IMR-90 (cell line): Measurements from ENCODE around the gene FGGY. TPM values are rescaled to one million over a fixed set of nuclear protein-coding genes. Genes with fewer than 3 reads are reported as not detected.

Experiments
- ATAC-seq: fragments of 200-7000 bp; cut with Tn5 transposase; 2 replicates; pipeline ENCODE4 v1.9.1; 2020; ENCODE audit warnings: low read depth, mild to moderate bottlenecking, moderate library complexity
- BruUV-seq: library from RNA; stranded (reverse); fragments of 400-500 nt; replicated peaks from 2 replicates; lab custom pipeline; 2021; lab: Mats Ljungman, UMichigan
- CTCF ChIA-PET: fragments of 300-600 bp; formaldehyde crosslinking; extraction: SDS; loops from one replicate; lab custom pipeline; 2021; ENCODE audit warnings: antibody characterized with exemption; lab: Yijun Ruan, JAX
- POLR2A ChIA-PET: fragments of 300-600 bp; sonication (Branson Sonifier 250); formaldehyde crosslinking; loops from one replicate; lab custom pipeline; 2022; ENCODE audit warnings: antibody characterized with exemption; ENCODE audit not compliant: unreplicated experiment; lab: Charles Lee
- DNase-seq: peaks from one replicate; pipeline ENCODE4 v3.0.0; 2013
- H2AFZ ChIP-seq: replicated peaks from 2 replicates; pipeline ENCODE3; 2013; ENCODE audit warnings: low read length, mild to moderate bottlenecking; ENCODE audit not compliant: poor library complexity
- H2AK5ac ChIP-seq: 2 replicates; pipeline ENCODE4 v1.6.1; 2013; ENCODE audit warnings: low read depth, low read length, inconsistent platforms
- H2AK9ac ChIP-seq: replicated peaks from 2 replicates; pipeline ENCODE3; 2013; ENCODE audit warnings: mild to moderate bottlenecking, low read depth, low read length, moderate library complexity; ENCODE audit not compliant: poor library complexity
- H2BK120ac ChIP-seq: 2 replicates; pipeline ENCODE4 v1.6.1; 2013; ENCODE audit warnings: low read depth, low read length, inconsistent platforms
- H2BK15ac ChIP-seq: 3 replicates; pipeline ENCODE4 v1.6.1; 2013; ENCODE audit warnings: low read depth, low read length, inconsistent platforms
- H2BK20ac ChIP-seq: 2 replicates; pipeline ENCODE4 v1.6.1; 2013; ENCODE audit warnings: low read depth, mild to moderate bottlenecking, inconsistent platforms, low read length, moderate library complexity
- H2BK5ac ChIP-seq: 2 replicates; pipeline ENCODE4 v1.6.1; 2013; ENCODE audit warnings: mild to moderate bottlenecking, low read depth, low read length, inconsistent platforms; ENCODE audit not compliant: poor library complexity, severe bottlenecking
- H3K14ac ChIP-seq: replicated peaks from 2 replicates; pipeline ENCODE4 v1.6.1; 2013; ENCODE audit warnings: low read depth, low read length, inconsistent platforms
- H3K18ac ChIP-seq: 2 replicates; pipeline ENCODE4 v1.6.1; 2013; ENCODE audit warnings: low read depth, low read length, control low read depth
- H3K23ac ChIP-seq: 2 replicates; pipeline ENCODE4 v1.6.1; 2013; ENCODE audit warnings: low read depth, low read length, inconsistent platforms
- H3K27ac ChIP-seq: 2 replicates; pipeline ENCODE4 v1.5.1; 2013; ENCODE audit warnings: mild to moderate bottlenecking, control low read depth, low read length; ENCODE audit not compliant: insufficient read depth
- H3K27me3 ChIP-seq: 2 replicates; pipeline ENCODE4 v1.6.1; 2013; ENCODE audit warnings: low read length; ENCODE audit not compliant: control insufficient read depth, insufficient read depth
- H3K36me3 ChIP-seq: 2 replicates; pipeline ENCODE4 v1.6.1; 2013; ENCODE audit warnings: low read length, mixed read lengths; ENCODE audit not compliant: control insufficient read depth, insufficient read depth
- H3K4ac ChIP-seq: 2 replicates; pipeline ENCODE4 v1.6.1; 2013; ENCODE audit warnings: low read depth, low read length, inconsistent platforms
- H3K4me1 ChIP-seq: 2 replicates; pipeline ENCODE4 v1.6.1; 2013; ENCODE audit warnings: low read length, mixed read lengths; ENCODE audit not compliant: control insufficient read depth, insufficient read depth
- H3K4me2 ChIP-seq: 2 replicates; pipeline ENCODE4 v1.6.1; 2013; ENCODE audit warnings: low read depth, mild to moderate bottlenecking, control low read depth, low read length, moderate library complexity
- H3K4me3 ChIP-seq: 2 replicates; pipeline ENCODE4 v1.5.1; 2013; ENCODE audit warnings: low read depth, mild to moderate bottlenecking, control low read depth, low read length, moderate library complexity; ENCODE audit not compliant: insufficient read depth
- H3K56ac ChIP-seq: 2 replicates; pipeline ENCODE4 v1.6.1; 2013; ENCODE audit warnings: low read length, inconsistent platforms; ENCODE audit not compliant: insufficient read depth; ENCODE audit errors: extremely low read depth
- H3K79me1 ChIP-seq, 2 experiments: 2 replicates each; pipeline ENCODE4 v1.6.1; 2013; ENCODE audit warnings: low read length in 2 of 2, inconsistent platforms in 1 of 2, low read depth in 1 of 2
- H3K9ac ChIP-seq: 2 replicates; pipeline ENCODE4 v1.6.1; 2013; ENCODE audit warnings: low read depth, low read length, control low read depth
- H3K9me1 ChIP-seq: 2 replicates; pipeline ENCODE4 v1.6.1; 2013; ENCODE audit warnings: low read length, inconsistent platforms; ENCODE audit not compliant: insufficient read depth
- H3K9me3 ChIP-seq: 2 replicates; pipeline ENCODE4 v1.6.1; 2013; ENCODE audit warnings: low read length; ENCODE audit not compliant: control insufficient read depth, insufficient read depth
- H4K20me1 ChIP-seq: 2 replicates; pipeline ENCODE4 v1.6.1; 2013; ENCODE audit warnings: low read length, inconsistent platforms; ENCODE audit not compliant: insufficient read depth
- H4K5ac ChIP-seq: 2 replicates; pipeline ENCODE4 v1.6.1; 2013; ENCODE audit warnings: mild to moderate bottlenecking, low read depth, low read length, control low read depth
- H4K8ac ChIP-seq, 2 experiments: 2 replicates each; pipeline ENCODE4 v1.6.1; 2013; ENCODE audit warnings: low read depth in 2 of 2, low read length in 2 of 2, control low read depth in 1 of 2, inconsistent platforms in 1 of 2
- H4K91ac ChIP-seq: 2 replicates; pipeline ENCODE4 v1.6.1; 2013; ENCODE audit warnings: low read depth, low read length, inconsistent platforms; ENCODE audit not compliant: insufficient read depth
- BHLHE40 ChIP-seq: fragments of 150-350 bp; IDR thresholded peaks from 2 replicates; pipeline ENCODE4 v1.6.1; 2016; ENCODE audit warnings: mild to moderate bottlenecking, low read depth, low read length
- FOS ChIP-seq: fragments of 150-350 bp; IDR thresholded peaks from 2 replicates; pipeline ENCODE4 v1.6.1; 2016; ENCODE audit warnings: low read depth, low read length
- POLR2A ChIP-seq: IDR thresholded peaks from 2 replicates; pipeline ENCODE4 v1.6.1; 2012; ENCODE audit warnings: mild to moderate bottlenecking, low read depth, low read length
- SMC3 ChIP-seq: fragments of 150-350 bp; IDR thresholded peaks from 2 replicates; pipeline ENCODE4 v1.6.1; 2016; ENCODE audit warnings: low read depth, mild to moderate bottlenecking, antibody characterized with exemption, low read length, moderate library complexity
- USF2 ChIP-seq: fragments of 150-350 bp; IDR thresholded peaks from 2 replicates; pipeline ENCODE4 v1.6.1; 2017; ENCODE audit warnings: mild to moderate bottlenecking, antibody characterized with exemption, low read length, low read depth
- WGBS, 2 experiments: methylation state at CpG; one replicate each; pipeline versions ENCODE4 v1.1.5 to v1.1.7; 2013; ENCODE audit warnings: missing lambda C conversion rate in 2 of 2; ENCODE audit not compliant: insufficient read length in 1 of 2; ENCODE audit errors: extremely low coverage in 2 of 2; 5-methylcytosine and 5-hydroxymethylcytosine counted together
- dilution Hi-C: fragments of 300-500 bp; cut with HindIII; formaldehyde crosslinking; loops from one replicate; pipeline ENCODE4 v1.14.3; 2018; ENCODE audit warnings: low sequenced_read_pairs; ENCODE audit not compliant: unreplicated experiment
- in situ Hi-C: fragments of 300-500 bp; cut with MboI; formaldehyde crosslinking; loops from 3 replicates; pipeline ENCODE4 v1.14.3; 2019; ENCODE audit warnings: low sequenced_read_pairs, inconsistent platforms, mixed read lengths
- intact Hi-C: fragments of 100-400 bp; cut with micrococcal nuclease; formaldehyde crosslinking; loops from 2 replicates; pipeline ENCODE4 v1.10.0; 2022
- polyA plus RNA-seq, 3 experiments: library from polyadenylated mRNA; depleted of rRNA; stranded (reverse); fragments of >200 nt; gene quantifications; 2 replicates each; pipeline ENCODE4 v1.2.3, GENCODE V29; 2012; ENCODE audit warnings: low replicate concordance in 1 of 3
- total RNA-seq: library from RNA; depleted of rRNA; stranded (reverse); fragments of >200 nt; gene quantifications from 2 replicates; pipeline ENCODE4 v1.2.3, GENCODE V29; 2012

FGGY gene
- total and polyA plus RNA-seq, 2 of the 4 experiments (the other 2 are of a cell fraction) = 5.6 to 14.0 TPM

- Histone ChIP-seq H4K20me1 (no peaks in the 10 kb centered on the region), H4K8ac (peak overlapping the region in 1 of 2 experiments; percentile 71; a peak in 1 of 4 replicates), H3K27me3 (no peaks in the 10 kb centered on the region), H3K56ac (no peak overlapping the region), H3K36me3 (no peaks in the 10 kb centered on the region), H3K4ac (peak overlapping the region; percentile 42), H4K5ac (no peak overlapping the region), H3K4me1 (peaks cover 9% of the 10 kb centered on the region), H2AK5ac (peak overlapping the region; percentile 10; the same call in 1 of the 2 replicates), H4K91ac (no peak overlapping the region; the same call in 1 of the 2 replicates), H3K4me2 (no peak overlapping the region), H2BK120ac (peak overlapping the region; percentile 70), H2AFZ (peak overlapping the region; percentile 77), H3K14ac (peak overlapping the region; percentile 58; the same call in 1 of the 2 replicates), H3K18ac (no peak overlapping the region), H3K9ac (no peak overlapping the region), H3K79me1 (no peaks in the 10 kb centered on the region), H3K4me3 (no peak overlapping the region), H2BK15ac (0 out of 3 replicates have a peak overlapping the region, but pooled peaks have one; percentile 10), H3K27ac (no peak overlapping the region), H3K9me3 (no peaks in the 10 kb centered on the region), H3K23ac (no peak overlapping the region; the same call in 1 of the 2 replicates), H2BK20ac (peak overlapping the region; percentile 24; the same call in 1 of the 2 replicates), H3K9me1 (peaks cover 4% of the 10 kb centered on the region), H2BK5ac (peak overlapping the region; percentile 0), H2AK9ac (peak overlapping the region; percentile 17)
- POLR2A ChIA-PET = no interaction called here
- peak; percentile 83 for DNase-seq
- in situ Hi-C loops (loop anchor here (5.0 kb wide), 1 partner anchor 50 kb away; no protein-coding TSS in a partner anchor), dilution Hi-C loops (no loop called here), intact Hi-C loops (no loop called here)
- ATAC-seq = peak; percentile 70
- TF ChIP-seq SMC3 = 0 out of 2 replicates have a peak, but pooled peaks have one; percentile 2
- peak; percentile 60 for TF ChIP-seq FOS
- no peak for TF ChIP-seq USF2
- TF ChIP-seq BHLHE40 = 0 out of 2 replicates have a peak, but pooled peaks have one; percentile 18
- TF ChIP-seq POLR2A = no peak
- no CpG with 5 or more reads among the region's 7 CpGs for WGBS, 2 experiments
- no TSS peak for BruUV-seq
- CTCF ChIA-PET = no interaction called here
Measured at GRCh38 chr1:59427155-59427554, 130.3 kb downstream of the FGGY start.
